Measurements from ENCODE around the gene MYO1D.

MYO1D gene

DNA sequence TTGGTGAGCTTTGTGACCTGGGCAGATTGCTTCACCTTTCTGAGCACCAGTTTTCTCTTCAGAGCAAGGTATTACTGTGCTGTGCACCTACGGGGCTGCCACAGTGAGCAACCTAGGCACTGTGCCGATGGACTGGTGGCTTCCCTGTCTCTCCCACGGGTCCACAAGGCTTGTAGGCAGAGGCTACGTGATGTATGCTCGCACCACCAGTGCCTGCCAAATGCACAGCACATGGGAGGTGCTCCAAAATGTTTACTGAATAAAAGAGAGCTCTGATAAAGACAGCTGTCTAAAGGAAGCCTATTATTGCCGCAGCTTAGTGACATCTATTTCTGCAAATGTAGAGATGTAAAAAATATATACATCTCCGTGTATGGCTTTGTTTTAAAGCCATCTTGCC, 251.0 kb downstream of the MYO1D start:
- no peak for DNase-seq (ENCODE audit: low spot score)

GRCh38 chr17:32623196-32623595, 253.7 kb downstream of the MYO1D start:
- no peak for DNase-seq (ENCODE audit: low spot score)

- no peak for DNase-seq (ENCODE audit: low spot score)
These were observed 254.4 kb downstream of the MYO1D start for GRCh38 chr17:32622540-32622939.

- DNase-seq (ENCODE audit: low spot score) = no peak
These were observed 255.2 kb downstream of the MYO1D start for GRCh38 chr17:32621612-32622312.

GRCh38 chr17:32615326-32615725, 261.6 kb downstream of the MYO1D start:
- DNase-seq (ENCODE audit: low spot score) = no peak

- no peak for DNase-seq (ENCODE audit: low spot score)
These were observed 266.0 kb downstream of the MYO1D start for GRCh38 chr17:32610943-32611342.

DNA sequence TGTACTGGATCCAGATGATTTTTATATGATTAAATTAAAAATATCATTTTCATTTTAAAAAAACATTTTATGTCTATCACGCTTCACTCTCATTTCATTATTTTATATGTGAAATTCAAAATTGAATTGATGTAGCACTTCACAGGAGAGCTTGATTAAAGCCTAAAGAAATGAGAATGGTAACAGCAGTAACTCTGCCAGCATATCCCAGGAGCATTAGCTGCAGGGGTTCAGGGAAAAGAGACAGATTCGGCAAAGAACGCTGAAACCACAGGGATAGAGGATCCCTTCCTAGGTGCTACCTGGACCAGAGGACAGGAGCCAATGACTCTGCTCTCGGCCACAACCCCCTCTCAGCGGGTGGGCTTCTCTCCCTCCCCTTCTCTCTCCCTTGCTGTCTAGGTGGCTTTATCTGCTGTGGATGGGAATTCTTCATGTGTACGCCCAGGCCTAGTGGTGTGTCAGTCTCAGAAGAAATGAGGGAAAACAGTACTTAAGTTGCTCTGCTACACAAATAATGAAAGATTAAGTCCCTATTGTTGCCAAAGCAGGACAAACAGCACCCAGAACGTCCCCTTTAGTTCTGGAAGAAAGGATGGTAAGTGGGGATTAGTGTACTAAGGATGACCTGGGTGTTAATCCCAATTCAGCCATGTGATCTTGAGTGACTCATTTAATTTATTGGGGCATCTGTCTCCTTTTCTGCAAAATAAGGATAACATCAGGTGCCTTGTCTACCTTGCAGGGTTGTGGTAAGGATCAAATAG, 266.9 kb downstream of the MYO1D start:
- no peak for DNase-seq (ENCODE audit: low spot score)

DNA sequence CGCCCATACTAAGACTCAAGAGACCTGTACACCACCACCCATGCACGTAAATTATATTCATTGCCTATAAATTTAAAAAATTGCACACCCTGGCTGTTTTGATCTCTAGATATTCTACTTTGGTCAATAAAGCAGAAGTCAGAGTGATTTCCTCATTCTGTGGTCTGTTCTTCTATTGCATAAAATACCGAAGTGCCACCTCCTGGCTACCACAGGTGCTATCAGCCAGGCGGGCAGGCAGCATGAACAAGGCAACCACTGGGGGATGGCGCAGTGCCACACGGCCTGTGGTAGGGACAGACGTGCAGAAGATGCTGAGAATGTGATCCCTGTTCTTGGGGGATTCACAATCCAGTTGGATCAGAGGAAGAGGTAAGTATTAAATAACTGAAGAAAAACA, 267.8 kb downstream of the MYO1D start:
- no peak for DNase-seq (ENCODE audit: low spot score)

DNA sequence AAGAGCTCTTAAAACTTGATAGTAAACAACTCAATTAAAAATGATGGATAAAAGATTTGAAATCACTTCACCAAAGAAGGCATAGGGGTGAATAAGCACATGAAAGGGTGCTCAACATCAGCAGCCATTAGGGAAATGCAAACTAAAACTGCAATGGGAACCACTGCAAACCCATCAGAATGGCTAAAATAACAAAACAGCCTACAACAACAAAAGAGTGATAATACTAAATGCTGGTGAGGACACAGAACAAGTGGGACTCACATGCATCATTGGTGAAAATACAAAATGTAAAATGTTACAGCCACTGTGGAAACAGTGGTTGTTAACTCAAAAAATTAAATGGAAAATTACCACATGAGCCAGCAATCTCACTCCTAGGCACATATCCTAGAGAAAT, 268.7 kb downstream of the MYO1D start:
- no peak for DNase-seq (ENCODE audit: low spot score)

DNA sequence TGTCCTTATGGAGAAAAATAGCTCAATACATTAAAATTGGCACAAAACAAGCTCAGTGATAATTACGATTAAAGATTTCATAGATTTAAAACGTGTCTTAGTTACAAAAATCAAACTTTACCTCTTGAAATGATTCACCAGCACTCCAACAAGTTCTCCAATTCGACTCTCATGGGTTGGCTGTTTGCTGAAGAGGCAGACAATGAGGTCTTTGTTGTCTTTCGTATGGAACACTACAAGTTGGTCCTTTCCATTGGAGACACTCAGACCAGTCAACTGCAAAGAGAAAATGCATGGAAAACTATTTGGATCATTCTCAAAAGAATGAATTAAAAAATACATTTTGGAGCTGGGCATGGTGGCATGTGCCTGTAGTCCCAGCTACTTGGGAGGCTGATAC, 272.0 kb downstream of the MYO1D start:
- DNase-seq (ENCODE audit: low spot score) = peak; percentile 73

- no peak for DNase-seq (ENCODE audit: low spot score)
These were observed 274.5 kb downstream of the MYO1D start for GRCh38 chr17:32602396-32602795.

DNA sequence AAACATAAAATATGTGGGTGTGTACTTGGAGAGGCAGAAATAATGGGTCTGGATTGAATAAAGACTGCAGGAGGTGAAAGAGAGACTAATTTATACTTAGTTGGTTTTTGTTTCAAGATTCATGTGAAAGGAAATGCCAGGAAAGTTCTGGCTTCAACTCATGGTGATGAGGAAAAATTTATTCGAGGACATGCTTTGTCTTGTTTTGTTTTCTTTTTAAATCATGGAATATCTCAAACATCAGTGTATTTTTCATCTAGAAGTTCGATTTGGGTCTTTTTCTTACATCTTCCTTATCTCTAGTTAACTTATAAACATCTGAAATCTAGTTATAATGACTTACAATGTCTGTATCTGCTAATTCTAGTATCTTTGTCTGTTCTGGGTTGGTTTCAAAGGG, 275.1 kb downstream of the MYO1D start:
- DNase-seq (ENCODE audit: low spot score) = no peak

GRCh38 chr17:32596628-32597027, 280.3 kb downstream of the MYO1D start:
- no peak for DNase-seq (ENCODE audit: low spot score)

- DNase-seq (ENCODE audit: low spot score) = no peak
These were observed 280.7 kb downstream of the MYO1D start for GRCh38 chr17:32596206-32596605.

DNA sequence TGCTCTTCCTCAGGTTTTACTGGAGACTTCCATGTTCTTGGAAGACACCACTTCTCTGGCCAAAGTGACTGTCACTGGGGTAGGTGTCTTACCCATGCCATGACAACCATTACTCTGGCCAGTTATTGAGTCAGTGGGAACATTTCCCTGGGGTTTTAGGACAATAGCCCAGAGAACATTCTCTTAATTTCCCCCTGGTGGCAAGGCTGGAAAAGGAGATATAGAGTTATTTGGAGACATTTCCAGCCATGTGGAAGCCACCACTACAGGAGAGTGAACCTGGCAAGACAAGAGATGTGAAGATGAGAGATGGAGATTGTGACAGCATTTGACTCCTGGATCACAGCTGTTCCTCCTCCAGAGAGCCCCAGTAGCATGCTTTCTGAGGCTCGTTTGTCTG, 283.9 kb downstream of the MYO1D start:
- no peak for DNase-seq (ENCODE audit: low spot score)

DNA sequence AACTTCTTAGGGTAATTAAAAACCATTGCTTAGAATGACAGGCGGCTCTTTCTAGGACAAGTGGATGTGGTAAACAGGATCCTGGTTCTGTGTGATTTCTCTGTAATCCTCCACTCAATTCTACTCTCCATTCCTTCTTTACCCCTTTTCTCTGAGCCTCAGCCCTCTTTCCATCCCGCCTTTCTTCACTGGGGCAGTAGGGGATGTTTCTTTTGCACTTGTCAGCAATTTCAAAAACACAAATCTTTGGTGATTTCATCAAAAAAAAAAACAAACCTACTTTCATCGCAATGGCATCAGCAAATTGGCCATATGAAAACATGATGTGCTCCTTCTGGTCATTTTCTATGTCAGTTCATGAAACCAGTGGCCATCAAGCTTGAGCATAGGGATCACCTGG, 285.5 kb downstream of the MYO1D start:
- DNase-seq (ENCODE audit: low spot score) = no peak

DNA sequence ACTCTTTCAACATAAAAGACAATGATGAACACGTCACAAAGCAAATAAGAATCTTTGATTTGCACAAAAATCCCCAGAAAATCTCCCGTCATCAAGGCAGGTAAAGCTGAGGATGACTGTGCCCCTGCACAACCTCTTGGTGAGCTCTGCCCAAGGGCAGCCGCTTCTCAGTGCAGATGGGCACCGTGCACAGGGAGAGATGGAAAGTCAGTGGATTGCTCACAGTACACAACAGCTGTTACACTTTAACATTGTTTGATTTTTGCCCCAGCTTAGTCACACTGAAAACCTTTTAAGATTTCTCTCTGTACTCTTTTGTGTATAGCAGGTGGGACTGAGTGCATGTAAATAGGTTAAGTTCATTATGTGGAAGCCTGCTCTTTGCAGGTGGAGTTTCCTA, 285.9 kb downstream of the MYO1D start:
- DNase-seq (ENCODE audit: low spot score) = no peak

DNA sequence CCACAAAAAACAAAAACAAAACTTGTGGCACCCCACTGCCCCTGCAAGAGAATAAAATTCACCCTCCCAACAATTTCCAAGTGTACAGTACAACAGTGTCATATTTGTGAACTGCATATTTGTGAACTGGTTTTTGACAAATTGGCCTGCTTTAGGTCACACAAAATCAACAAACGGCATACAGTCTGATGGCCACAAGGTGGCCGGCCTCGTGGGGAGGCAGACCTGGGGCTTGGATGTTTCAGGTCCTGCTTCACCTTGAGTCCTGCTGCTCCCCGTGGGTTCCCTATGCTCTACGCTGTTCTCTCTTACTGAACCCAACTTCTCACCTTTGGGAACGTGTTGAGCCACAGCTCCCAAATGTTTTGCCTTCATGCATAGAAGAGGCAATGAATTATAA, 287.9 kb downstream of the MYO1D start:
- no peak for DNase-seq (ENCODE audit: low spot score)

- DNase-seq (ENCODE audit: low spot score) = no peak
These were observed 288.8 kb downstream of the MYO1D start for GRCh38 chr17:32588135-32588534.

- DNase-seq (ENCODE audit: low spot score) = peak; percentile 63
These were observed 290.3 kb downstream of the MYO1D start for GRCh38 chr17:32586666-32587065.

DNA sequence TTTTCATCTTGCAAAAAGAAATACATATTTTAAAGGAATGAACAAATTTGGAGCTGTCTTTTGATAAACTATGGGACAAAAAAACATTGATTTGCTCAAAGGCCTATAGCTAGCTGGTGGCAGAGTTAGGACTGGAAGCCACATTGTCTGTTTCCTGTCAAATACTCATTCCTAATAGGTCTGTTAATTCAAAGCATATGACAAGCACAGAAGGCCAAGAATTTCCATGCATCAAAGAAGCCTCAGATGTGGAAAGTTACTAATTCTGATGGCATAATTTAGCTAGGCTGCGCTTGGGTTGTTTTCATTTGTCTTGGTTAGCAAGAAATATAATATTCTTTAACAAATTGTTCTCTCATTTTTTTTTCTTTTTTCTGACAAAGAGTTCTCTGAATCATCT, 292.1 kb downstream of the MYO1D start:
- no peak for DNase-seq (ENCODE audit: low spot score)

DNA sequence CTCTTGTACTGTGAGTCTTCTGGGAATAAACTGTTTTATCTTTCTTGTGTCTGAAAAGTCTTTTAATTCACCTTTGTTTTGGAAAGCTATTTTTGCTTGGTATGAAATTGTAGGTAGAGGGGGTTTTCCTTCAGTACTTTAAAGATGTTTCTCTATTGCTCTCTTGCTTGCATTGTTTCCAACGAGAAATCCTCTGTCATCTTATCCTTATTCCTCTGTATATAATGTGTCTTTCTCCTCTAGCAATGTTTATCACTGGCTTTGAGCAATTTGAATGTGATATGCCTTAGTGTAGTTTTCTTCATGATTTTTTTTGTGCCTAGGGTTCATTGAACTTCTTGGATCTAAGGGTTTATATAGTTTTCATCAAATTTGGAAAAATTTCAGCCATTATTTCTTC, 293.9 kb downstream of the MYO1D start:
- DNase-seq (ENCODE audit: low spot score) = no peak

- DNase-seq (ENCODE audit: low spot score) = no peak
These were observed 301.1 kb downstream of the MYO1D start for GRCh38 chr17:32575852-32576251.

DNA sequence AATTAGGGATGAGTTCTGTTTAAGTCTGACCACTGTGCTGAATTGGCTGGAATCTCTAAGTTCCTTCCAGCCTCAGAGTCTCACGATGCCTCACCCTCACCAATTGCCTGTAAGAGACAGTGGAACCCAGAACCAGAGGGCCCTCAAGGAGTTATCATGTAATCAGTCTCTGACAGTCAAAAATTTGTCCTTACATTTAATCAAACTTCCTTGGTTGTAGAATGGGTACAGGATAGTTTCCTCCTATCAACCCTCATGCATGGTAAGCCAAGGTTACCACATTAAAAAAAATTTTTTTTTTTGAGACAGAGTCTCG, 306.9 kb downstream of the MYO1D start:
- no peak for DNase-seq (ENCODE audit: low spot score)
